ENCODE data around the gene PCDHGA8.

- TF ChIP-seq CTCF (conservative IDR thresholded peaks at IDR 0.05; ENCODE audit: low read length) (no peak), EZH2phosphoT487 (IDR thresholded peaks at IDR 0.05; ENCODE audit: borderline replicate concordance) (no peak)
Measured at GRCh38 chr5:141421489-141421855, 29.0 kb downstream of the PCDHGA8 start.
